DOHH2 (cell line): ENCODE results near the gene VILL.
"Not testable (repeated sequence)": the region's sequence is repeated elsewhere in the genome, so short reads cannot be mapped to it uniquely, and the experiment has no call there.

Source experiments
- H3F3A ChIP-seq: fragments of 200-600 bp; sonication (generic), shearing (Covaris generic); 2 replicates; pipeline ENCODE4 v1.6.0; 2016; ENCODE audit warnings: antibody characterized with exemption, mild to moderate bottlenecking; ENCODE audit not compliant: control insufficient read depth, insufficient read depth
- H3K27ac ChIP-seq: fragments of 200-600 bp; sonication (generic); 2 replicates; pipeline ENCODE4 v1.5.1; 2014; ENCODE audit warnings: low read depth, mild to moderate bottlenecking, low read length, moderate library complexity
- H3K27me3 ChIP-seq: fragments of 200-600 bp; sonication (generic); 2 replicates; pipeline ENCODE4 v1.6.1; 2014; ENCODE audit warnings: mild to moderate bottlenecking, low read length, mixed read lengths; ENCODE audit not compliant: control insufficient read depth
- H3K36me3 ChIP-seq: fragments of 200-600 bp; sonication (generic); 2 replicates; pipeline ENCODE4 v1.6.1; 2014; ENCODE audit warnings: mild to moderate bottlenecking, low read length, moderate library complexity, mixed read lengths; ENCODE audit not compliant: control insufficient read depth
- H3K4me1 ChIP-seq: fragments of 200-600 bp; sonication (generic); 2 replicates; pipeline ENCODE4 v1.6.1; 2014; ENCODE audit warnings: mild to moderate bottlenecking, low read length, mixed read lengths; ENCODE audit not compliant: control insufficient read depth
- H3K4me2 ChIP-seq: fragments of 200-600 bp; sonication (generic); 2 replicates; pipeline ENCODE4 v1.6.0; 2014; ENCODE audit warnings: mild to moderate bottlenecking, low read length, moderate library complexity
- H3K4me3 ChIP-seq: fragments of 200-600 bp; sonication (generic); 2 replicates; pipeline ENCODE4 v1.5.1; 2014; ENCODE audit warnings: mild to moderate bottlenecking, low read length, mixed read lengths
- H3K79me2 ChIP-seq: fragments of 200-600 bp; sonication (generic); 2 replicates; pipeline ENCODE4 v1.6.1; 2014; ENCODE audit warnings: mild to moderate bottlenecking, low read length, mixed read lengths; ENCODE audit not compliant: control insufficient read depth
- H3K9me2 ChIP-seq: fragments of 200-600 bp; sonication (generic); replicated peaks from 2 replicates; pipeline ENCODE4 v1.6.1; 2014; ENCODE audit warnings: mild to moderate bottlenecking, low read length, mixed read lengths; ENCODE audit not compliant: control insufficient read depth
- H3K9me3 ChIP-seq: fragments of 200-600 bp; sonication (generic); 2 replicates; pipeline ENCODE4 v1.6.1; 2014; ENCODE audit warnings: antibody characterized with exemption, low read length, mixed read lengths; ENCODE audit not compliant: control insufficient read depth, insufficient read depth
- H4K20me1 ChIP-seq: fragments of 200-600 bp; sonication (generic); 2 replicates; pipeline ENCODE4 v1.6.0; 2014; ENCODE audit warnings: low read depth, mild to moderate bottlenecking, antibody characterized with exemption, low read length, moderate library complexity; ENCODE audit not compliant: control insufficient read depth, insufficient read depth
- EZH2phosphoT487 ChIP-seq: fragments of 200-600 bp; sonication (generic); IDR thresholded peaks from 2 replicates; pipeline ENCODE4 v1.6.1; 2017; ENCODE audit warnings: borderline replicate concordance, mild to moderate bottlenecking, antibody characterized with exemption, low read length, moderate library complexity, mixed read lengths
- TF ChIP-seq, protein P1 (sequence below): fragments of 200-600 bp; sonication (generic); IDR thresholded peaks from one replicate; pipeline ENCODE4 v1.5.1; 2014; ENCODE audit warnings: antibody characterized with exemption, mild to moderate bottlenecking, low read depth, low read length; ENCODE audit not compliant: poor library complexity, severe bottlenecking

VILL gene

DNA sequence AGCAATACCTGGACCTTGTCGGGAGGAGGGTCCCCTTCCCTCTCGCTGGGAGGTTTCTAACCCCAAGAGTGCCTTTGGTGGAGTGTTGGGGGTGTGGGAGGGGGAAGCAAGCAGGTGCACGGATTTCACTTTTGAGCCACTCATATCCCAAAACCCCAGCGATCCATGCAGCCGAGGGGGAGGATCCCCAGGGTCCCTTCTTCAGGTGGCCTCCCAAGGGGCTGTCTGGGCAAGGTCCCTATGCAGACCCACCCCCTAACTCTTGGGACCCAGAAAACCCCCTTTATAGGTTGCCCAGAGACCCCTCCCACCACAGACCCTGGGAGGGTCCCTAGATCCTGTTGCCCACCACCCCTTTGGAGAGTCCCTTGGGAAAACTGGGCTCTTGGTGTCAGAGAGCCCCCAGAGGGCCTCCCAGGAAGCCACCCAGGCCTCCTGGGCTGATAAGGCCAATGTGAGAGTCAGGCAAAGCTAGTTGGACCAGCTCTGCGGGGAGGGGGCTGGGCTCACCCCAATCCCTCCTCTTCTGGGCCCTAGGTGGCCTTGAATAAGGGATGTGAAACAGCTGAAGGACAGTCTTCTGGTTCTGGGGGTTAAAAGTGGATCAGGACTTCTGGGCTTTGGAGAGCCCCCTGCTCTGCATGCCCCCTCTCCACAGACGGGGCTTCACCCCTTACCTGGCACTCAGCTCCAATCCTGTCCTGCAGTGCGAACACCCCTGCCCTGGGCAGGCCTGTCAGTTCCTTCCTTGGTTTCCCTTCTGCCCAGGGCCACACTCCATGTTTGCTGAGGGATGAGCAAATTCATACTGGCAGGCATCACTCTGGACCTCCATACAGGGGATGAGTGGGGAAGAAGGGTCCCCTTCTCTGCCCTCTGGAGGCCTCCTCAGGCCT, 39.8 kb downstream of the VILL start:
- Histone ChIP-seq H4K20me1 (no peaks in the 10 kb centered on the region), H3K27me3 (peaks cover 32% of the 10 kb centered on the region), H3K27ac (no peak overlapping the region), H3K4me1 (peaks cover 5% of the 10 kb centered on the region), H3K9me3 (no peaks in the 10 kb centered on the region), H3K36me3 (no peaks in the 10 kb centered on the region), H3K4me3 (no peak overlapping the region), H3K9me2 (no peaks in the 10 kb centered on the region), H3K4me2 (no peak overlapping the region), H3F3A (no peaks in the 10 kb centered on the region), H3K79me2 (no peaks in the 10 kb centered on the region)
- TF ChIP-seq, protein P1, sequence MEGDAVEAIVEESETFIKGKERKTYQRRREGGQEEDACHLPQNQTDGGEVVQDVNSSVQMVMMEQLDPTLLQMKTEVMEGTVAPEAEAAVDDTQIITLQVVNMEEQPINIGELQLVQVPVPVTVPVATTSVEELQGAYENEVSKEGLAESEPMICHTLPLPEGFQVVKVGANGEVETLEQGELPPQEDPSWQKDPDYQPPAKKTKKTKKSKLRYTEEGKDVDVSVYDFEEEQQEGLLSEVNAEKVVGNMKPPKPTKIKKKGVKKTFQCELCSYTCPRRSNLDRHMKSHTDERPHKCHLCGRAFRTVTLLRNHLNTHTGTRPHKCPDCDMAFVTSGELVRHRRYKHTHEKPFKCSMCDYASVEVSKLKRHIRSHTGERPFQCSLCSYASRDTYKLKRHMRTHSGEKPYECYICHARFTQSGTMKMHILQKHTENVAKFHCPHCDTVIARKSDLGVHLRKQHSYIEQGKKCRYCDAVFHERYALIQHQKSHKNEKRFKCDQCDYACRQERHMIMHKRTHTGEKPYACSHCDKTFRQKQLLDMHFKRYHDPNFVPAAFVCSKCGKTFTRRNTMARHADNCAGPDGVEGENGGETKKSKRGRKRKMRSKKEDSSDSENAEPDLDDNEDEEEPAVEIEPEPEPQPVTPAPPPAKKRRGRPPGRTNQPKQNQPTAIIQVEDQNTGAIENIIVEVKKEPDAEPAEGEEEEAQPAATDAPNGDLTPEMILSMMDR = no peak
- TF ChIP-seq EZH2phosphoT487 = no peak; the same call in 1 of the 2 replicates

DNA sequence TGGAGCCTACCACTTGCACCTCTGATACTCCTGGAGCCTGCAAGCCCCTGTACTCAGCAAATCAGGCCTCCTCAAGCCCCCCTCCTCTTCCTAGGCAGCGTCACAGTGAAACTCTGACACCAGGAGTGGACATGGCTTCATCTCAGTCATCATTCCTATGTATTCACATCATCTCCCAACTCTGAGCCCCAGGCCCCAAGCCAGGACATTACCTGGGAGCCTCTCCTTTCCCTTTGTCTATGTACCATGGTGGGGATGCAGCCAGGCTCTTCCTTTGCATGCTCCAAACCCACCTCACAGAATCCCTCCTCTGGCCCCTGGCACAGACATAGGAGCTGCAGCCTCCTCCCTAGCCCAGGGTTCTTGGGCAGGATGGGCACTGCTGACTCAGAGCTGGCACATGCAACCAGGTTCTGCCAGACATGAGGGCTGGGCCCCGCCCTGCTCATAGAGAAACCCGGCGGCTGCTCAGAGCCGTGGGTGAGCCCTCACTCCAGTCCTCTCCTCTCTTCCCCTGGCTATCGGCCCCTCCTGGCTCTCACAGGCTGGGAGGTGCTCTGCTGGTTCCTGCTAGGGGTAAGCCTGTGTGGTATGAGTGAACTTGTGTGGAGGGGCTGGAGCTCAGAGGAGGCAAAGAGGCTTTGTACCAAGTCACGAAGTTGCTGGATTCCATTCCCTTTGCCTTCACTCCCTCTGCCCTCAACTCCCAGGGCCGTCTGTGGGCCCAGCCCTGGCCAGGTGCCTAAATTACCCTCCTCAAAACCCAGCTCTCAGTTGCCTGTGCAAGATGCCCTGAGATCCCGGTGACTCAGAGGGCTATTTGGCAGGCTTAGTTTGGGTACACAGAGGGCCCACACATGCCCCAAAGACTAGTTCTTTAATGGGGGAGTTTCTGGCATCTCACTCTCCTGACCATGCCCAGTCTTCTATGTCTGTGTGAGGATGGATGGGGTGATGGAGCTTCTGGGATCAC, 40.7 kb downstream of the VILL start:
- Histone ChIP-seq H3K36me3 (no peaks in the 10 kb centered on the region), H3F3A (no peaks in the 10 kb centered on the region), H3K79me2 (no peaks in the 10 kb centered on the region), H4K20me1 (no peaks in the 10 kb centered on the region), H3K9me2 (no peaks in the 10 kb centered on the region), H3K4me3 (no peak overlapping the region), H3K4me2 (no peak overlapping the region), H3K9me3 (no peaks in the 10 kb centered on the region), H3K27ac (no peak overlapping the region), H3K4me1 (no peaks in the 10 kb centered on the region), H3K27me3 (peaks cover 32% of the 10 kb centered on the region)
- no peak for TF ChIP-seq EZH2phosphoT487
- TF ChIP-seq, protein P1 = no peak

DNA sequence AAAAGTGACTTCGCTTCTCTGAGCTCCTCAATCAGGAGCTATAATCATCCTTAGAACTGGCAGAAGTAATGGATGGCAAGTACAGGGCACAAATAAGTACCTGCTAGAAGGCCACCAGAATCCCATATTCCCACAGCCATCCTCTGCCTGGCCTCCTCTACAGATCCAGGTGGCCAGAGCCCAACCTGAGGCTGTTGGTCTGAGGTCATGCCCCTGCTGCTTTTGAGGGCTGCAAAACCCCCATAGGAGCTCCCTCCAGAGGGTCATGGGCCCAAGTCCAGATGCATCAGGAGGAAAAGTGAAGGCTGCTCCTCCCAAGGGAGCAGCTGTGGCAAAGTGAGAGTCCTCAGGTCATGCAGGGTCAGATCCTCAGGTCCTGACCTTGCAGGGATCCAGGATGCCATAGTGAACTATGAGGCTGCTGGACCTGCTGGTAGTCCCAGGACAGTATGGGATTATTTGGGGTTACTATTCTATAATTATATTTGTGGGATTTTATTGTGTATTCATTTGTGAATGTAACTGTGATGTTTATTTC, 41.8 kb downstream of the VILL start:
- H3K79me2 ChIP-seq = no peaks in the 10 kb centered on the region
- no peaks in the 10 kb centered on the region for H3F3A ChIP-seq
- H3K9me2 ChIP-seq = no peaks in the 10 kb centered on the region
- no peaks in the 10 kb centered on the region for H3K4me1 ChIP-seq
- peaks cover 29% of the 10 kb centered on the region for H3K27me3 ChIP-seq
- no peak overlapping the region for H3K4me3 ChIP-seq
- H3K36me3 ChIP-seq = no peaks in the 10 kb centered on the region
- TF ChIP-seq EZH2phosphoT487 = no peak
- TF ChIP-seq, protein P1 = no peak
- H3K27ac ChIP-seq = no peak overlapping the region
- H3K9me3 ChIP-seq = no peaks in the 10 kb centered on the region
- H4K20me1 ChIP-seq = no peaks in the 10 kb centered on the region
- no peak overlapping the region for H3K4me2 ChIP-seq

DNA sequence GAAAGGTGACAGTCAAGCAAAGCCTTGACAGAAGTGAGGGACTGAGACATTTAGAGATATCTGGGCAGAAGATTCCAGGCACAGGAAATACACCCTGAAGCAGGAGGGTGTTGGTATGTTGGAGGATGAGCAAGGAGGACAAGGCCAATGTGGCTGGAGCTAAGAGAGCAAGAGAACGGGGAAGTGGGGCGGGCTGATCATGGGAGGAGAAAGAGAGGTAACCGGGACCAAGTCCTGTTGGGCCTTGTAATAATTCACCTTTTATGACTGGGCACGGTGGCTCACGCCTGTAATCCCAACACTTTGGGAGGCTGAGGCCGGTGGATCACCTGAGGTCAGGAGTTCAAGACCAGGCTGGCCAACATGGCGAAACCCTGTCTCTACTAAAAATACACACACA, 43.0 kb downstream of the VILL start:
- not testable (repeated sequence) for H3K9me3 ChIP-seq, H3K4me2 ChIP-seq, H3K9me2 ChIP-seq, H3F3A ChIP-seq, H3K4me1 ChIP-seq, H3K36me3 ChIP-seq, H4K20me1 ChIP-seq, H3K27ac ChIP-seq, H3K4me3 ChIP-seq, H3K79me2 ChIP-seq
- peaks cover 27% of the 10 kb centered on the region for H3K27me3 ChIP-seq

DNA sequence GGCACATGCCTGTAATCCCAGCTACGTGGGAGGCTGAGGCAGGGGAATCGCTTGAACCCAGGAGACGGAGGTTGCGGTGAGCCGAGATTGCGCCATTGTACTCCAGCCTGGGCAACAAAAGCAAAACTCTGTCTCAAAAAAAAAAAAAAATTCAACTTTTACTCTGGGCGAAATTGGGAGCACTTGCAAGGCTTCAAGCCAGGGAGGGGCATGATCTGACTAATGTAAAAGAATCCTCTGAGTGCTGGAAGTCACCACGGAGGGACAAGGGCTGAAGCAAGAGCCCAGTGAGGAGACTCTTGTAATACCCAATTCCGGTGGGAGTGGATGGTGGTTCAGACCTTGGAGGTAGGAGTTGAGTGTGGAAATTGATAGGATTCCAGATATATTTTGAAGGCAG, 43.7 kb downstream of the VILL start:
- H3K36me3 ChIP-seq, H3K4me1 ChIP-seq, H3K9me2 ChIP-seq, H3K4me3 ChIP-seq, H3K4me2 ChIP-seq, H4K20me1 ChIP-seq, H3K79me2 ChIP-seq, H3F3A ChIP-seq, H3K27ac ChIP-seq, H3K9me3 ChIP-seq: not testable (repeated sequence)
- H3K27me3 ChIP-seq = peaks cover 35% of the 10 kb centered on the region
